ENCODE measurements around the gene ZMIZ2. TPM values are rescaled to one million over a fixed set of nuclear protein-coding genes. Genes with fewer than 3 reads are reported as not detected.

The ZMIZ2 gene
- polyA plus RNA-seq, 1 donor (not counting 4 experiments of a cell fraction or from before 2014, with no cell fraction given): 3.2 TPM

DNA sequence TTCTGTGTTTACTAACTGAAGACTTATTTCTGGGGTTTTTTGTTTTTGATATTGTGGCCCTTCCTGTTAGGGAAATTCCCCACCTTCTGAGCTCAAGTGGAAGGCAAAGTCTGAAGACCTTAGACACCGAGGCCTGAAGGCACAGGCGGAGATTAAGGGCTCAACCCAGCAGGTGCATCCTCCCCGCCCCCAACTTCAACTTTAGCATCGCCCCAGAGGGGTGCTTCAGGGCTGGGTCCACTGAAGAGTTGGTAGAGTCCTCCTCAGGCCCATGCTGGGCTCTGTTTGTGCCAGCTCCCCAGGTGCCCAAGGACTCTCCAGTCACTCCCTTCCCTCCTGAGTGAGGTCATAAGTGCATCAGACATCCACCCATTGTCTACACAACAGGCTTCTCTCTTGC, 38.4 kb downstream of the ZMIZ2 start:
- H3K27me3 ChIP-seq (ENCODE audit: control insufficient read depth, extremely low read depth, insufficient read depth, low read length): no peaks in the 10 kb centered on the region
- TF ChIP-seq, protein P1, sequence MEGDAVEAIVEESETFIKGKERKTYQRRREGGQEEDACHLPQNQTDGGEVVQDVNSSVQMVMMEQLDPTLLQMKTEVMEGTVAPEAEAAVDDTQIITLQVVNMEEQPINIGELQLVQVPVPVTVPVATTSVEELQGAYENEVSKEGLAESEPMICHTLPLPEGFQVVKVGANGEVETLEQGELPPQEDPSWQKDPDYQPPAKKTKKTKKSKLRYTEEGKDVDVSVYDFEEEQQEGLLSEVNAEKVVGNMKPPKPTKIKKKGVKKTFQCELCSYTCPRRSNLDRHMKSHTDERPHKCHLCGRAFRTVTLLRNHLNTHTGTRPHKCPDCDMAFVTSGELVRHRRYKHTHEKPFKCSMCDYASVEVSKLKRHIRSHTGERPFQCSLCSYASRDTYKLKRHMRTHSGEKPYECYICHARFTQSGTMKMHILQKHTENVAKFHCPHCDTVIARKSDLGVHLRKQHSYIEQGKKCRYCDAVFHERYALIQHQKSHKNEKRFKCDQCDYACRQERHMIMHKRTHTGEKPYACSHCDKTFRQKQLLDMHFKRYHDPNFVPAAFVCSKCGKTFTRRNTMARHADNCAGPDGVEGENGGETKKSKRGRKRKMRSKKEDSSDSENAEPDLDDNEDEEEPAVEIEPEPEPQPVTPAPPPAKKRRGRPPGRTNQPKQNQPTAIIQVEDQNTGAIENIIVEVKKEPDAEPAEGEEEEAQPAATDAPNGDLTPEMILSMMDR (optimal IDR thresholded peaks at IDR 0.05 in 1 of 3, IDR thresholded peaks at IDR 0.05 in 1 of 3, conservative IDR thresholded peaks at IDR 0.05 in 1 of 3; ENCODE audit: extremely low read depth in 1 of 3, insufficient read depth in 2 of 3, low read length in 3 of 3): no peak
- no peak for TF ChIP-seq EZH2 (IDR thresholded peaks at IDR 0.05; ENCODE audit: low read length)
- H3K9ac ChIP-seq (ENCODE audit: control insufficient read depth, extremely low read depth, insufficient read depth, low read length): no peak overlapping the region
- H4K20me1 ChIP-seq (ENCODE audit: control insufficient read depth, extremely low read depth, insufficient read depth, low read length): no peaks in the 10 kb centered on the region
- no peak overlapping the region for H3K4me3 ChIP-seq (ENCODE audit: control insufficient read depth in 2 of 3, extremely low read depth in 1 of 3, insufficient read depth in 2 of 3, low read depth in 1 of 3, low read length in 3 of 3)
- H3K4me2 ChIP-seq (ENCODE audit: control insufficient read depth, extremely low read depth, insufficient read depth, low read depth, low read length): no peak overlapping the region
- H3K9me3 ChIP-seq (ENCODE audit: control insufficient read depth, low read depth, low read length): peaks cover 5% of the 10 kb centered on the region
- dilution Hi-C loops (cut with MboI; ENCODE audit: extremely low pct_ligation_motif_present, low sequenced_read_pairs): no loop called here
- no peak overlapping the region for H2AFZ ChIP-seq (ENCODE audit: control insufficient read depth, low read length)
- FAIRE-seq (no peak), DNase-seq (ENCODE audit: low read depth, low spot score) (no peak)
- no peak overlapping the region for H3K27ac ChIP-seq (ENCODE audit: control insufficient read depth, insufficient read depth, low read length)
- H3K4me1 ChIP-seq (ENCODE audit: control insufficient read depth, extremely low read depth, insufficient read depth, low read length): no peaks in the 10 kb centered on the region
- no peaks in the 10 kb centered on the region for H3K9me1 ChIP-seq (ENCODE audit: control insufficient read depth, extremely low read depth, insufficient read depth, low read length)
- no peaks in the 10 kb centered on the region for H3K36me3 ChIP-seq (ENCODE audit: control insufficient read depth in 2 of 2, extremely low read depth in 1 of 2, insufficient read depth in 2 of 2, low read length in 2 of 2)
- H3K79me2 ChIP-seq (ENCODE audit: control insufficient read depth, insufficient read depth, low read length): no peaks in the 10 kb centered on the region

DNA sequence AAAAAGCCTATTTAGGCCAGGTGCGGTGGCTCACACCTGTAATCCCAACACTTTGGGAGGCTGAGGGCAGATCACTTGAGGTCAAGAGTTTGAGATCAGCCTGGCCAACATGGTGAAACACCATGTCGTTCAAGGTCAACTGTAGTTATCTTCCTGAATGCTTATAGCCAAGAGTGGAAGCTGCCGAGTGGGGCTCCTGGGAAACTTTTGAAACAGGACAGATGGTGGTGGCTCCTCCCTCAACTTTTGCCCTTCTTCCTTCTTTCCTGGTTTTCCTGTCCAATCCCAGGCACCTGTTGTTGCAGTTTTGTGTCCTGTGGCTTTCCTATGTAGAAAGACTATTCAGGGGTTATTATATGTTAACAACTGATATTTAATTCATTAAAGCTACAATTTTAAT, 39.1 kb downstream of the ZMIZ2 start:
- H3K9me3 ChIP-seq (ENCODE audit: control insufficient read depth, low read depth, low read length): peaks cover 5% of the 10 kb centered on the region
- FAIRE-seq (no peak), DNase-seq (ENCODE audit: low read depth, low spot score) (no peak)
- dilution Hi-C loops (cut with MboI; ENCODE audit: extremely low pct_ligation_motif_present, low sequenced_read_pairs): no loop called here
- H3K79me2 ChIP-seq (ENCODE audit: control insufficient read depth, insufficient read depth, low read length): no peaks in the 10 kb centered on the region
- no peaks in the 10 kb centered on the region for H3K27me3 ChIP-seq (ENCODE audit: control insufficient read depth, extremely low read depth, insufficient read depth, low read length)
- no peak overlapping the region for H3K4me2 ChIP-seq (ENCODE audit: control insufficient read depth, extremely low read depth, insufficient read depth, low read depth, low read length)
- H3K36me3 ChIP-seq (ENCODE audit: control insufficient read depth in 2 of 2, extremely low read depth in 1 of 2, insufficient read depth in 2 of 2, low read length in 2 of 2): no peaks in the 10 kb centered on the region
- no peaks in the 10 kb centered on the region for H3K9me1 ChIP-seq (ENCODE audit: control insufficient read depth, extremely low read depth, insufficient read depth, low read length)
- H3K4me3 ChIP-seq (ENCODE audit: control insufficient read depth in 2 of 3, extremely low read depth in 1 of 3, insufficient read depth in 2 of 3, low read depth in 1 of 3, low read length in 3 of 3): no peak overlapping the region
- H4K20me1 ChIP-seq (ENCODE audit: control insufficient read depth, extremely low read depth, insufficient read depth, low read length): no peaks in the 10 kb centered on the region
- H3K27ac ChIP-seq (ENCODE audit: control insufficient read depth, insufficient read depth, low read length): no peak overlapping the region
- H3K4me1 ChIP-seq (ENCODE audit: control insufficient read depth, extremely low read depth, insufficient read depth, low read length): no peaks in the 10 kb centered on the region
- TF ChIP-seq EZH2 (IDR thresholded peaks at IDR 0.05; ENCODE audit: low read length): no peak
- TF ChIP-seq, protein P1 (optimal IDR thresholded peaks at IDR 0.05 in 1 of 3, IDR thresholded peaks at IDR 0.05 in 1 of 3, conservative IDR thresholded peaks at IDR 0.05 in 1 of 3; ENCODE audit: extremely low read depth in 1 of 3, insufficient read depth in 2 of 3, low read length in 3 of 3): no peak
- no peak overlapping the region for H2AFZ ChIP-seq (ENCODE audit: control insufficient read depth, low read length)
- H3K9ac ChIP-seq (ENCODE audit: control insufficient read depth, extremely low read depth, insufficient read depth, low read length): no peak overlapping the region

Measured in keratinocyte (primary cell).